Endodermal cell (in vitro differentiated cells): ENCODE data around the gene ASPA. TPM values are rescaled to one million over a fixed set of nuclear protein-coding genes. Genes with fewer than 3 reads are reported as not detected.

ENCODE experiments used
- DNase-seq: peaks from one replicate; pipeline ENCODE4 v3.0.0-alpha.2; 2017
- H3K27ac ChIP-seq: 2 replicates; pipeline ENCODE4 v1.5.1; 2013; ENCODE audit warnings: mild to moderate bottlenecking, low read depth, low read length, moderate library complexity
- H3K27me3 ChIP-seq: 2 replicates; pipeline ENCODE4 v1.6.1; 2013; ENCODE audit warnings: mild to moderate bottlenecking, low read length, moderate library complexity; ENCODE audit not compliant: insufficient read depth, control insufficient read depth, poor library complexity, severe bottlenecking
- H3K36me3 ChIP-seq: 2 replicates; pipeline ENCODE4 v1.7.0; 2013; ENCODE audit warnings: mild to moderate bottlenecking, low read length, moderate library complexity; ENCODE audit not compliant: control insufficient read depth, insufficient read depth
- H3K4me1 ChIP-seq: one replicate; pipeline ENCODE4 v1.7.0; 2013; ENCODE audit warnings: low read length; ENCODE audit not compliant: control insufficient read depth, insufficient read depth
- H3K4me3 ChIP-seq: 2 replicates; pipeline ENCODE4 v1.5.1; 2013; ENCODE audit warnings: mild to moderate bottlenecking, low read length, moderate library complexity
- H3K9ac ChIP-seq: 2 replicates; pipeline ENCODE4 v1.6.1; 2013; ENCODE audit warnings: mild to moderate bottlenecking, low read length, moderate library complexity; ENCODE audit not compliant: poor library complexity, severe bottlenecking; ENCODE audit errors: extremely low read depth
- H3K9me3 ChIP-seq: 2 replicates; pipeline ENCODE4 v1.6.1; 2013; ENCODE audit warnings: mild to moderate bottlenecking, low read length, moderate library complexity; ENCODE audit not compliant: control insufficient read depth
- H3K27ac Mint-ChIP-seq: 2 replicates; pipeline ENCODE4 v1.8.0; 2020; ENCODE audit warnings: mixed read lengths
- H3K27me3 Mint-ChIP-seq: 2 replicates; pipeline ENCODE4 v1.8.0; 2021; ENCODE audit warnings: mild to moderate bottlenecking, mixed read lengths; ENCODE audit not compliant: insufficient read depth
- H3K36me3 Mint-ChIP-seq: 2 replicates; pipeline ENCODE4 v1.8.0; 2020; ENCODE audit warnings: low read depth, mixed read lengths
- H3K4me1 Mint-ChIP-seq: 2 replicates; pipeline ENCODE4 v1.8.0; 2020; ENCODE audit warnings: mixed read lengths
- H3K4me3 Mint-ChIP-seq: 2 replicates; pipeline ENCODE4 v1.8.0; 2020; ENCODE audit warnings: mild to moderate bottlenecking, moderate library complexity, mixed read lengths
- H3K9me3 Mint-ChIP-seq: 2 replicates; pipeline ENCODE4 v1.8.0; 2020; ENCODE audit warnings: mild to moderate bottlenecking, mixed read lengths
- WGBS, 2 experiments: methylation state at CpG; one replicate each; pipeline versions ENCODE4 v1.1.5 to v1.1.7; 2013; ENCODE audit warnings: missing lambda C conversion rate in 2 of 2, mixed read lengths in 1 of 2; ENCODE audit not compliant: insufficient coverage in 1 of 2, insufficient read length in 1 of 2; 5-methylcytosine and 5-hydroxymethylcytosine counted together
- total RNA-seq, 2 donors: library from RNA; stranded (reverse); fragmentation: NEBNext Ultra II Directional in 1 of 2; extraction: Animal tissue kit (Norgen Biotek cat#: 25700) in 1 of 2; gene quantifications; 2 replicates in 1 of 2; 3 replicates in 1 of 2; pipeline ENCODE4 v1.2.1, GENCODE V29; 2021
- TF ChIP-seq, protein P1 (sequence below): fragments of 200-600 bp; sonication (generic); conservative IDR thresholded peaks from 2 replicates; pipeline ENCODE4 v1.5.0; 2021; ENCODE audit warnings: antibody characterized with exemption, mild to moderate bottlenecking

Gene ASPA
- total RNA-seq, 2 donors from 2014 or later = not detected

DNA sequence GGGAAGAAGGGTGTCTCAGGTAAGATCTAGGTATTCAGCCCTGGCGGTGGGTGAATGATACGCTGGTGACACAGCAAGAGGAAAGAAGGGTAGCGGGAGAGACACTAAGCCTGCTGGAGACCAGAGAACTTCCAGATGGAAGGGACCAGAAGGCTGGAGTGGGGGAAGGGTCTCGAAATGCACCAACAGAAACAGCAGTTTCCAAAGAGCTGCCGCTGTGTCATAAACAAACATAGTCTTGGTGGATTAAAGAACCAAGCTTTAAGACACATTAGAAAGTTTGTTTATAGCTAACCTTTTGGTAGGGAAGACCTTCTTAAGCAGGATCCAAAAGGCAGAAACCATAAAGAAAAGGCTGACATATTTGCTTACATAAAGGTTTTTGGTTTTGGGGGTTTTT, 60.9 kb downstream of the ASPA start:
- peaks cover 15% of the 10 kb centered on the region for H3K4me1 Mint-ChIP-seq
- no peak overlapping the region for H3K27ac Mint-ChIP-seq
- H3K36me3 Mint-ChIP-seq = no peaks in the 10 kb centered on the region
- H3K27me3 Mint-ChIP-seq = peaks cover 6% of the 10 kb centered on the region
- peak overlapping the region; percentile 56 for H3K4me3 Mint-ChIP-seq
- WGBS, 2 experiments = 93 to 94% methylated on average over 5 of the region's 5 CpGs
- Histone ChIP-seq H3K9me3 (no peaks in the 10 kb centered on the region), H3K4me3 (no peak overlapping the region), H3K27ac (no peak overlapping the region), H3K9ac (no peak overlapping the region), H3K4me1 (peaks cover 6% of the 10 kb centered on the region), H3K36me3 (no peaks in the 10 kb centered on the region), H3K27me3 (no peaks in the 10 kb centered on the region)
- no peaks in the 10 kb centered on the region for H3K9me3 Mint-ChIP-seq
- no peak for DNase-seq
- TF ChIP-seq, protein P1, sequence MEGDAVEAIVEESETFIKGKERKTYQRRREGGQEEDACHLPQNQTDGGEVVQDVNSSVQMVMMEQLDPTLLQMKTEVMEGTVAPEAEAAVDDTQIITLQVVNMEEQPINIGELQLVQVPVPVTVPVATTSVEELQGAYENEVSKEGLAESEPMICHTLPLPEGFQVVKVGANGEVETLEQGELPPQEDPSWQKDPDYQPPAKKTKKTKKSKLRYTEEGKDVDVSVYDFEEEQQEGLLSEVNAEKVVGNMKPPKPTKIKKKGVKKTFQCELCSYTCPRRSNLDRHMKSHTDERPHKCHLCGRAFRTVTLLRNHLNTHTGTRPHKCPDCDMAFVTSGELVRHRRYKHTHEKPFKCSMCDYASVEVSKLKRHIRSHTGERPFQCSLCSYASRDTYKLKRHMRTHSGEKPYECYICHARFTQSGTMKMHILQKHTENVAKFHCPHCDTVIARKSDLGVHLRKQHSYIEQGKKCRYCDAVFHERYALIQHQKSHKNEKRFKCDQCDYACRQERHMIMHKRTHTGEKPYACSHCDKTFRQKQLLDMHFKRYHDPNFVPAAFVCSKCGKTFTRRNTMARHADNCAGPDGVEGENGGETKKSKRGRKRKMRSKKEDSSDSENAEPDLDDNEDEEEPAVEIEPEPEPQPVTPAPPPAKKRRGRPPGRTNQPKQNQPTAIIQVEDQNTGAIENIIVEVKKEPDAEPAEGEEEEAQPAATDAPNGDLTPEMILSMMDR = no peak

DNA sequence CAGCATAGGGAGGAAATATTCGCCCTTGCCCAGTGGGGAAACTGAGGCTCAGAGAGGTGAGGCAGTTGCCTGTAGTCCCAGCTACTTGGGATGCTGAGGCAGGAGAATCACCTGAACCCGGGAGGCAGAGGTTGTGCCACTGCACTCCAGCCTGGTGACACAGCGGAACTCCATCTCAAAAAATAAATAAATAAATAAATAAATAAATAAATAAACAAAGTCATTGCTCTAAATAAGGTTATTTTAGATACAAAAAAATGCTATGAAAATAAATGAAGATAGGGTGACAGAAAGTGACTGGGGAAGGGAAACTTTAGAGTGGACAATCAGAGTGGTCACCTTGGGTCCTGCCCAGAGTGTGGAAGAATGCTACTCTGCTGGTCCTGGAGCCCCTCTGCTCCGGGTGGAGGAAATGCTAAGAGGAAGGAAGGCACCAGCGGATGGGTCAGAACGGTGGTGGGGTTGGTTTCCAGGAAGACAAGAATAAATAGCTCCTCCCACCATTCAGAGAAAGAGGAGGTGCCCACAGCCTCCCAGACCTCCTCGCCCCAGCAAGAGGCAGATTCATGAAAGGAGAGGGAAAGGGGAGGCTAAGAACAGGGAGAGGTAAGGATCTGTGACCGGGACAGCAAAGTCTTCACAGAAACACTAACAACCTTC, 64.2 kb downstream of the ASPA start:
- WGBS, 2 experiments = 33 to 86% methylated on average over 1 to 6 of the region's 8 CpGs
- Histone ChIP-seq H3K9me3 (no peaks in the 10 kb centered on the region), H3K4me1 (peaks cover 5% of the 10 kb centered on the region), H3K36me3 (no peaks in the 10 kb centered on the region), H3K27me3 (no peaks in the 10 kb centered on the region), H3K9ac (no peak overlapping the region), H3K4me3 (no peak overlapping the region), H3K27ac (no peak overlapping the region)
- Mint-ChIP-seq H3K4me3 (no peak overlapping the region), H3K27me3 (peaks cover 8% of the 10 kb centered on the region), H3K9me3 (no peaks in the 10 kb centered on the region), H3K27ac (no peak overlapping the region), H3K4me1 (peaks cover 22% of the 10 kb centered on the region), H3K36me3 (no peaks in the 10 kb centered on the region)
- DNase-seq = peak; percentile 52
- TF ChIP-seq, protein P1 = no peak

DNA sequence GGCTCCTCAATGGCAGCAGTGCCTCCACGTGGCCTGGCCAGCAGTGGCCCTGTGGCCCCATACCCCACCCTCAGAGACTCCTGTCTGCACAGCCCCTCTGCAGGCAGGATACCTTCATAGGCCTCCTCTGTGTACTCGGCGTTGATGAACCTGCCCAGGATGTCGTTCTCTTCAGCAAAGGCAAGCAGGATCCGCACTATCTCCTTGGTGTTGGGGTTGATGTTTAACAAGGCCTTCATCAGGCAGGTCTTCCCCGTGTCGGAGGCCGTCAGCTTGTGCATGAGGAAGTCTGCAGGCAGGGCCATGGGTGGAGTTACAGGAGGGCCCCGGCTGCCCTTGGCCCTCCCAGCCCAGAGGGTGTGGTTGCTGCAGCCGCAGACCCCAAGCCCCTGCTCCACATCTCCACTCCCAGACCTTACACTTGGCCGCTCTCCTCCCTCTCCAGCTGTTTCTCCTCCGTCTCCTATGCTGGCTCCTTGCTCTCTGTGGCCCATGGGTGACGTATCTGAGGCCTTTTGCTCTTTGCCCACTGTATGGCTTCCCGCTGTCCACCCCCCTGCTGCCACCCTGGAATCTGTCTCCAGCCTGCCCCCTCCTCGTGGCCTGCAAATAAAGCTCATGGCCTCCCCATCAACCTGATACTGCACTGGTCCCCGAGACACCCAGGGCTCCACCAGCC, 66.8 kb downstream of the ASPA start:
- H3K27ac Mint-ChIP-seq = no peak overlapping the region
- WGBS, 2 experiments = 94 to 95% methylated on average over 8 to 16 of the region's 16 CpGs
- no peak for DNase-seq

More for the DNA sequence above, 66.8 kb downstream of the ASPA start:
- Histone ChIP-seq H3K4me3 (no peak overlapping the region), H3K27ac (no peak overlapping the region), H3K27me3 (no peaks in the 10 kb centered on the region), H3K4me1 (peaks cover 5% of the 10 kb centered on the region), H3K9me3 (no peaks in the 10 kb centered on the region), H3K36me3 (no peaks in the 10 kb centered on the region), H3K9ac (no peak overlapping the region)
- H3K4me1 Mint-ChIP-seq = peaks cover 23% of the 10 kb centered on the region
- H3K9me3 Mint-ChIP-seq = no peaks in the 10 kb centered on the region
- H3K36me3 Mint-ChIP-seq = no peaks in the 10 kb centered on the region
- H3K4me3 Mint-ChIP-seq = no peak overlapping the region
- TF ChIP-seq, protein P1 = no peak
- peaks cover 8% of the 10 kb centered on the region for H3K27me3 Mint-ChIP-seq
